HG03103 (cell line): ENCODE data around the gene PLEK2.
"Not testable (repeated sequence)": the region's sequence is repeated elsewhere in the genome, so short reads cannot be mapped to it uniquely, and the experiment has no call there.

ENCODE experiments used
- ATAC-seq: cut with Tn5 transposase; IDR thresholded peaks from one replicate; pipeline ENCODE4 v1.9.1; 2021; ENCODE audit warnings: low read depth; ENCODE audit not compliant: unreplicated experiment

PLEK2 gene, protein sequence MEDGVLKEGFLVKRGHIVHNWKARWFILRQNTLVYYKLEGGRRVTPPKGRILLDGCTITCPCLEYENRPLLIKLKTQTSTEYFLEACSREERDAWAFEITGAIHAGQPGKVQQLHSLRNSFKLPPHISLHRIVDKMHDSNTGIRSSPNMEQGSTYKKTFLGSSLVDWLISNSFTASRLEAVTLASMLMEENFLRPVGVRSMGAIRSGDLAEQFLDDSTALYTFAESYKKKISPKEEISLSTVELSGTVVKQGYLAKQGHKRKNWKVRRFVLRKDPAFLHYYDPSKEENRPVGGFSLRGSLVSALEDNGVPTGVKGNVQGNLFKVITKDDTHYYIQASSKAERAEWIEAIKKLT

DNA sequence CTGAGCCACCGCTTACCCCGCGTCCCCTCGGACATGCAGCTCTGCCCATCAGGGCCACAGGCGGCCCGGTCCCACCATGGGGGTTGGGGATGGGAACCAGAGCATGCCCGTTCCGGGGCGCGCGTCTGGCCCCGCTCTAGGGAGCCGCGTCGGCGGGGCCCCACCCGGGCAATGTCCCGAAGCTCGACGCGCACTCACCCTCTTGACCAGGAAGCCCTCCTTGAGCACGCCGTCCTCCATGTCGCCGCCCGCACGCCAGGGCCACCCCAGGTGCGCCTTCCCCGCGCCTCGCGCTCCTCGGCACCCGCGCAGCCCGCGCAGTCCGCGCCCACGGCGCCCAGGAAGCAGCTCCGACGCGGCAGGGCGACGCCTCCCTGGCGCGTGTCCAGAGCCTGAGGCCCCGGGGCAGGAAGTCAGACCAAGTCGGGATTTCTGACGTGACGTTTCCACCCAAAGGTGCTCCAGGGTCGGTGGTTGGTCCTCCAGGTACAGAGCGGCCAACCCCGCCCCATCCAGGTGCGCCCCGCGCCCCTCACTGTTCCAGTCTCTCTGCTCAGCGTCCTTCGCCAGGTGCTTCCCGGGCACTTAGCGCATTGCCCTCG is at the start of gene PLEK2:
TSS of gene PLEK2 (minus strand) at position 346 of the 602 bp plus-strand sequence. CDS start at position 240, 106 bp downstream.
- ATAC-seq, result no peak

DNA sequence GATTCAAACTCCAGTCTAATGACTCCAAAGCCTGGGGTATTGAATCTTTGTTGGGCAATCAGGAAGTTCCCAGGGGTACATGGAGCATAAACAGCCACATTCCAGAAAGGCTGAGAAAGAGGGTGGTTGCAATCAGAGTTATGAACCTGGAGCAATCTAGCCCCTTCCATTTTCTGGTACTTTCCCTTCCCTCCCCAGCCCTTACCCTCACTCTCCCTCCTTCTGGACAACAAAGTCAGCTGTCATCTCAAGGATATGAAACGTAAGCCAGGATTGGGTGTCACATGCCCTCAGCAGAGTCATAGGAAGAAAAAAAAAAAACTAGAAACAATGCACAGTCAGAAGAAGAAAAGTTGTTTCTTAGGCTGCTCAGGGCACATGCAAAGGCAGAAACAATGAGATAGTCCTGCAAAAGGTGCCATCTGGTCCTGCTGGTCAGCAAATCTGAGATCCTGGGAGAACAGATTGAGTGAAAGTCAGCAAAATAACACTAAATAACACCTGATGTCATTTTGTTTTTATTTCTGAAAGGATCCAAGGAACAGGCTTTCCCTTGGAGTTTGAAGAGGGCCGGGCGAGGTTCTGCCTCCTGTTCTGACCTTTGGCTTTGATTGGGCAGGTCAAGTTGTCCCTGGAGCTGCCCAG is 49.5 kb upstream of the PLEK2 start:
- ATAC-seq, result no peak

DNA sequence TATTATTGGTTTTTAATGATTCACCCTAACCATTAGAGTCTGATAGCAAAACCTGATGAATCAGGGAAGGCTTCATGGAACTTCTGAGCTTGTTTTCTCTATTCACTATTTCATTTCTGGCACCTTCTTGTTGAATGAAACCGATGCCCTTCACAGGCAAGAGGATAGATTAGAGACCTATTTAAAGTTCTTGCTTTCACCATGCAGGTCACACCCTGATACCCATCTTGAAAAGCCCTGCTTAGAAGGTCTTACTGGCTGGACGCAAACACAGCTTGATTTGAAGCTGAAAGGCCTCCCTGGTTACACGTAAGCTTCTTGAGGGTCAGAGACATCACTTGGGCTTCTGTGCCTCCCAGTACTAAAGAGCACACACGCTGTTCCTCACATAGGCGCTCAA is 47.4 kb upstream of the PLEK2 start:
- ATAC-seq, result no peak

DNA sequence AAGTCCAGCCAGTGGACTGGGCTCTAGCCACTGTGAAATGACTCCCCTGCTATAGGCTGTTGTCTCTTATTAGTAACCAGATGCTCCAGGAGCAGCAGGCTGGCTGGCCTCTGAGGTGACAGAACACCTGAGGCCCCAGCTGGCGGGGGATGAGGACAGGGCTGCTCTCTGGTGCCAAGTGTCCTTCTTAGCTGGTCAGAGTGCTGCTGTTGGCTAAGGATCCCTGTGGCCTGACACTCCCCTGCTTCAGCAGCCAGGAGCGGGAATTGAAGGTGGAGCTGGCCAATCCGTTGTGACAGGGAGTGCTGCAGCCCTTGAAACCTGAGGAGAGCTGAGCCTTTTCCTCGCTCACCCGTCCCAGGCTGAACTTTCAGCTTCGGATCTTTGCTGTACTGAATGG is 45.8 kb upstream of the PLEK2 start:
- no peak for ATAC-seq

DNA sequence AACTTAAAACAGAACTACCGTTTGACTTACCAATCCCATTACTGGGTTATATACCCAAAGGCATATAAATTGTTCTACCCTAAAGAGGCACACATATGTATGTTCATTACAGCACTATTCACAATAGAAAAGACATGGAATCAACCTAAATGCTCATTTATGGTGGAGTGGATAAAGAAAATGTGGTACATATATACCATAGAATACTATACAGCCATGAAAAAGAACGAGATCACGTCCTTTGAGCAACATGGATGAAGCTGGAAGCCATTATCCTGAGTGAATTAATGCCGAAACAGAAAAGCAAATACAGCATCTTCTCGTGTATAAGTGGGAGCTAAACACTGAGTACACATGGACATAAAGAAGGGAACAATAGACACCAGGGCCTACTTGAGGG is 44.8 kb upstream of the PLEK2 start:
- ATAC-seq, result no peak

DNA sequence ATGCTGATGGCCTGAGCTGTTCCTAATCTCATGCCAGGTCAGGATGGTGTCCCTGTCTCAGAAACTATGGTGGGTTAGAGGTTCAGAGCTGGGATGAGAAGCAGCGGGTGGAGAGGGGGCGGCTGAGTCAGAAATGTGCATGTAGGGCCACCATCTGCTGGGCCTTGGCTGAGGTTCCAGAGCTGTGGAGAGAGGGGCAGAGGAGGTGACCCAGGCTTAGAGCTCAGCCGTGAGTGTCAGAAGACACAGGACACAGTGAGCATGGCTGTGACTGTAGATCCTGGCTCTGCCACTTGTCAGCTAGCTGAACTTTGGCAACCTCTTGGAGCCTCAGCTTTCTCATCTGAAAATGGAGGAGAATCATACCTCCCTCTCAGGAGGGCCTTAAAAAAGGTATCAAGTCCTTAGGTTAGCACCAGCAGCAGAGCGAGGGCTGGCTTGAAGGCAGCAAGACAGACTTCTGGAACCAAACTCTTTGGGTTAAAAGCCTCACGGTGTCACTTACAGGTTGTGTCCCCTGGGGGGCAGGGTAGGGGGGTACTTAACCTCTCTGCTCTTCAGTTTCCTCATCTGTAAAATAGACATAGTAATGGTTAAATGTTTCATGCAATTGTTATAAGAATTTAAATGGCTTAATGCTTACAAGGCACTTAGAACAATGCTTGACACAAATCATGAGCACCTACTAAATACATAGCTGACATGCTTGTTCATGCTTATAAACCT is 41.8 kb upstream of the PLEK2 start:
- ATAC-seq, result no peak

DNA sequence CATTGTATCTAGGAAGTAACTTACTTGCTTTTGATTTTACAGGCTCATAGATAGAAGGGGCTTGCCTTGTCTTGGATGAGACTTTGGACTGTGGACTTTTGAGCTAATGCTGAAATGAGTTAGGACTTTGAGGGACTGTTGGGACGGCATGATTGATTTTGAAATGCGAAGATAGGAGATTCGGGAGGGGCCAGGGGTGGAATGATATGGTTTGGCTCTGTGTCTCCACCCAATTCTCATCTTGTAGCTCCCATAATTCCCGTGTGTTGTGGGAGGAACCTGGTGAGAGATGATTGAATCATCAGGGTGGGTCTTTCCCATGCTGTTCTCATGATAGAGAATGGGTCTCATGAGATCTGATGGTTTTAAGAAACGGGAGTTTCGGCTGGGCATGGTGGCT is 39.7 kb upstream of the PLEK2 start:
- ATAC-seq, result not testable (repeated sequence)

DNA sequence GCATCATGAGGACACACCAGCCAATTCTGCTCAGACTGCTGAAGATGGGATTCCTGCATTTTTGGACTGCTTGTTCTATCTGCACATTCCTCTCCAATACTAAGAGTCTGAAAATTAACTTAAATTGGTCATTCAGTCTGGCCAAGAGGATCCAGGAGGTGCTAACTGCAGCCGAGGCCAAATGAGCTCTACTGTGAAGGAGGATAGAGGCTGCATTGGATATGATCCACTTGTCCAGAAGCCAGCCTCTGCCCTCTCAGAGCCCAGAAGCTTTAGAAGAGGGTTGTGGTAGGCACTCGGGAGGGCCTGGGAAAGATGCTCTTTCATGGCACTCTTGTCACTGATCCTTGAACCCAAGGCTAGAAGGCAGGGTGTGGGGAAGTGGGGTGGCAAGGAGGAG is 37.1 kb upstream of the PLEK2 start:
- no peak for ATAC-seq

DNA sequence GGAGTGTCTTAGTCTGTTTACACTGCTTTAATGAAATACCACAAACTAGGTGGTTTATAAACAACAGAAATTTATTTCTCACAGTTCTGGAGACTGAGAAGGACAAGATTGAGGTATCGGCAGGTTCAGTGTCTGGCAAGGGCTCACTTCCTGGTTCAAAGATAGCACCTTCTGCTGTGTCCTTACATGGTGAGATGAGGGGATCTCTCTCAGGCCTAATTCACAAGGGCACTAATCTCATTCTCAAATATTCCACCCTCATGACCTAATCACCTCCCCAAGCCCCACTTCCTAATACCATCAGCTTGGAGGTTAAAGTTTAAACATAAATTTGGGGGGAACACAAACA is 35.0 kb upstream of the PLEK2 start:
- ATAC-seq, result no peak

DNA sequence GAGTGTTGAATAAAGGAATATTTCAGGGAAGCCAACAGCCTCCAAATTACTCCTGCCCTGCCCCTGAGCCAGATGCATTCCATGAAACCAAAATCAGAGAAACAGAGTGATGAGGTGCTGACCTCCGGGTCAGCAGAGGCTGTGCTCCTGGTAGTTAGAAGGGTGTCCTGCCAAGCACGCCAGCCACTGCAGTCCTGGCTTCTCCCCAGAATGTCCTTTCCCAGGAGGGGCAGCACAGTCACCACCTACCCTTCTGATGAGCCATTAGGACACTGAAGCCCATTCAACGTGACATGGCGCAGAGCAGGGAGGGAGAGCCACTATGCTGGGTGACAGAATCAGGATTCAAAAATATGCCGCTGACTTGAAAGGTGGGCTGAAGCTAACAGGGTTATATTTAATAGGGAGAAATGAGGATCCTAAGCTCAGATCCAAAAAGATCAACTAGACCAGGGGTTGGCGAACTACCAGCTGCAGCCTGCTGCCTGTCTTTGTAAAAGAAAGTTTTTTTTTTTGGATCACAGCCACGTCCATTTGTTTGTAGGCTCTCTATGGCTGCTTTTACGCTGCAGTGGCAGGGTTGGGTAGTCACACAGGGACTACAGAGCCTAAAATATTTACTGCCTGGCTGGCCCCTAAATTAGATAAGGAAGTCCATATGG is 34.5 kb upstream of the PLEK2 start:
- ATAC-seq, result no peak

DNA sequence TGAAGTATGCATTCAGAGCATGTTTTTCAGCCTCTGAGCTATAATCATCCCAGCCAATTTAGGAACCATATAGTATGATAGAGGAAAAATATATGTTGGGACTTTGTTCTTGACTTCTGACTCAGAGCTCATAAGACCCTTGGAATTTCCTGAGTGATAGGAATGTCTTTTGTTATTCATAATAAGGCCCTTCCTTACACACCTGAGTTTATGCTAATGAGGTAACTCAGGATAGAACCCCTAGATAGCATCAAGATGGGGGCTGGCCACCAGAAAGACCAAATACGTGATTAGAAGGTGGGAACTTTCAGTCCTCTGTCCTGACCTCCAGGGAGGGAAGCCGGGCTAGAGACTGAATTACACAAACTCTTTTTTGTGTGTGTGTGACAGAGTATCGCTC is 32.4 kb upstream of the PLEK2 start:
- no peak for ATAC-seq

DNA sequence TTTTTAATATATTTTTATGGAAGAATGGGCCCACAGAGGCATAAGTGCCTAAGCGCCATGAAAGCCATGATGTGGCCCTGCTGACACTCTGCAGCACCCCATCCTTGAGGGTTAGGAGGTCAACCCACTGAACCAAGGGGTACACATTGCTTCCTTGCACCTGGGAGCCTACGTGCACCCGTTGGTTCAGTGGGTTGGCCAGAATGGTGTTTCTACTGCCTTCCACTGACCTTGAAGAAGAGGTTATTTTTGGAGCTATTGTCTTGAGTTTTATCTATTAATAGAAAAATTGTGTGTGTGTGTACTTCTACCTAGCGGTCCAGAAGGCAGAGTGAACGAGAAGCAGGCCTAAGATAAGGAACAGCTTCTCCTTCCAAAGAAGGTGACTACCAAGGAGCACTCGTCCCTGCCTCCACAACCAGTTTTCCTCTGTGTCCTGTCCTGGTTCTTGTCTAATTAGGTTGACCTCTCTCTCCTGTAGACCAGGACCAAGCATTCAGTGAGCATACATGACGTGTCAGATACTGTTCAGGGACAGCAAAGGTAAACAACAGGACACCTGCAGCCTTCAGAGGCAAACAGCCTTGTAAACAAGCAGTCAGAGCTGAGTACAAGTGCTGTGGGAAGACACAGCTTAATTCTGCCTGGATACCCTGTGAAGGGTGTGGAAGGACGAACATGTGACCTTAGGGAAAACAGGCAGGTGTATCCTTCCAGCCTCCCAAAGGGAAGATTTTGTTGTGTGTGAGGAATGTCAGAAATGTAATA is 30.4 kb upstream of the PLEK2 start:
- ATAC-seq, result no peak

DNA sequence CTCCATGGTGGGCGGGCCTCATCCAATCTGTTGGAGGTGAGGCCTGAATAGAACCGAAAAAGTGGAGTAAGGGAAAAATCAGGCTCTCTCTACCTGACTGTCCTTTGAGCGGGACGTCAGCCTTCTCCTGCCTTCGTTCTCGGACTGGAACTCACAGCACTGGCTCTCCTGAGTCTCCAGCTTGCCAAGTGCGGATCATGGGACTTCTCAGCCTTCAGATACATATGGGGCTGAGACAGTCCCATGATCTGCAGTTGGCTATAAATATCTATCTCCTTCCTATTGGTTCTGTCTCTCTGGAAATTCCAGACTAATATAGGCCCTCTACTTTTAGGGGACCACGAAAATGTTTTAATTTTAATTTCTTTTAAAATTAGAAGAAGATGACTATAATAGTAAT is 29.7 kb upstream of the PLEK2 start:
- no peak for ATAC-seq

DNA sequence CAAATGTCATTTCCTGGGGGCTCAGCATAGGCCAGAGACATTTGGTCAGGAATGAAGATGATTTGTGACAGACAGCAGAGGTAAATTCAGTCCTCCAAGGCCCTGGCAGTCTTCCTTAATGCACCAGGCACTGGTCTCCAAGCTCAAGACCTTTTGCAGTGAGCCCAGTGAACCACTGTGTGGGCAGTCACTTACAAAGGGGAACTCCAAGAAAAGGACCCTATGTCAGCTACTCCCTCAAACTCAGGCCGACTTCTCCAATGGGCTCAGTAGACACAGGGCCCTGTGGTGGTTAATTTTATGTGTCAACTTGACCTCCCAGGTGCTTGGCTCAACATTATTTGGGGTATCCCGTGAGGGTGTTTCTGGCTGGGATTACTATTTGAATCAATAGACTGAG is 29.3 kb upstream of the PLEK2 start:
- ATAC-seq, result no peak

DNA sequence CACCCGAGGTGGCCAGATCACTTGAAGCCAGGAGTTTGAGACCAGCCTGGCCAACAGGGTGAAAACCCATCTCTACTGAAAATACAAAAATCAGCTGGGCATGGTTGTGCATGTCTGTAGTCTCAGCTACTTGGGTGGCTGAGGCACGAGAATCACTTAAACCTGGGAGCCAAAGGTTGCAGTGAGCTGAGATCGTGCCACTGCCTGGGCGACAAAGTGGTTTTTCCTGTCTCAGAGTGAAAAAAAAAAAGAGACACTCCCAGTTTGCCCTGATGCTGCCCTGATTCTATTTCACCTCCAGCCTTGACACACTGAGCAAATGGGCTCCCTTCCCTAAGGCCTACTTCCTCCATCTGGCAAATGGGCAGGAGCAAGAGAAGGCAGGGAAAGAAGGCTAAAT is 28.5 kb upstream of the PLEK2 start:
- ATAC-seq, result no peak

DNA sequence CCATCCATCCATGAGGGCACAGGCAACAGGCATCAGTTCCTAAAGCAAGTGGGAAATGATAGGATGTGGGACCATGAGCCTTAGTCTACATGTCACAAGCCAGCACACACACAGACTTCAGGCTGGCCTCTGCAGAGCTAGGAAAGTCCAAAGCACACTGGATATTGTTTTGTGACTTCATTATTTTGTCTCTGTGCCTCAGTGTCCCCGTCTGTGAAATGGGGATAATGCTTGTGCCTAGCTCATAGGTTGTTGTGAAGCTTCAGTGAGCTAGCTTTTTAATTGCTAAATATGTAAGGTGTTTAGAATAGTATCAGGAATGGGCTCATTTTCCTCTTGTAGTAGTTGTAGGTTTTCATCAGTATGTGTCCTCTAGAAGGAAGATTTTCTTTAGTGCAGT is 27.0 kb upstream of the PLEK2 start:
- ATAC-seq, result no peak

DNA sequence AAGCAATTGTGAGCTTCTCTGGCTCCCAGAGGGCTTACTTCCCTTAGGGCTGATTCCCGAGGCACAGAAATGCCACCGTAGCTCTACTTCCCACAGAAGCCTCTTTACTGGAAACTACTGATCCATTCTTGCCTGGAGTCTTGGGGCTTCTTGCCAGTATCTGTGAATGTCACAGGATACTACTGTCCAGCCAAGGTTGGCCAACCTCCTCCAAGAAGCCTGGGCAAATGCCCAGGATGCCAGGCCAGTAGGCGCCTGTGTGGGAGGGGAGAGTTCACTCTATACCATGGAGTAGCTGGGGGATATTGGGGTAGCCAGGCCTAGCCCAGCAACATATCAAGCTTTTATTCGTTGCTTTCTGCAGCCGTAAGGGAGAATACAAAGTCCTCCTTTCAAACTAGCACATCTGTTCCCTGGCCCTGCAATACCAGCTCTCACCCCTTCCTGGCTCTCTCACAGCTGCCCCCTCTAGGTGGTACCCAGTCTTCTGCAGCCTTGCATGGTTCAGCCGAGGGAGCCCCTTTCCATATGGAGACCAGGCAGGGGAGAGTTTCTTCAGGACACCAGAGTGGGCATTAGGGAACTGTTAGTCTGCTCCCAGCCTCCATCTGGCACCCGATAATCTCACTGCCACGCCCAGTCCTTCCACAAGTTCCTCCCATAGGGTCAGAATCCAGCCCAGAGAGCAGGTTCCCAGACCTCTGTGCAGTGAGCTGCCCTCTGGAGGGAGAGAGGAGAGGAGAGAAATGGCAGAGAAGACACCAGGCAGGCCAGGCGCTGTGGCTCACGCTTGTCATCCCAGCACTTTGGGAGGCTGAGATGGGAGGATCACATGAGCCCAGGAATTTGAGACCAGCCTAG is 24.3 kb upstream of the PLEK2 start:
- ATAC-seq, result no peak

DNA sequence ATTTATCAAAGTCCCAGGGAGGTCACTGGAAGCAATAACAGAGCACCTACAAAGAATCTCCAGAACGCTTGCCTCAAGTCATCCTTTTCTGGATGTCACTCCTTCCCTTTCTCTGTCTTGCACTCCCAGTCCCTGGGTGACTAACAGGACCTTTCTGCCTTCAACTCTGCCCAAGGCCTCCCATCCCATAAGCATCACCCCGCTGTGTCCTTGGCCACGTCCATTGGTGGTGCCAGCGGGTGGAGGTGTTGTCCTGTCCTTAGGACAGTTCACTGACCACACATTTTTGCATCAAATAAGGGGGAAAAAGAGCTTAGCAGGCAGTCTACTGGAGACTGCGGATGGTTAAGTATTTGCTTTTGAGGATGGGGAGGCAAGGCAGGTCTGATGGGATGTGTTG is 23.6 kb upstream of the PLEK2 start:
- no peak for ATAC-seq

DNA sequence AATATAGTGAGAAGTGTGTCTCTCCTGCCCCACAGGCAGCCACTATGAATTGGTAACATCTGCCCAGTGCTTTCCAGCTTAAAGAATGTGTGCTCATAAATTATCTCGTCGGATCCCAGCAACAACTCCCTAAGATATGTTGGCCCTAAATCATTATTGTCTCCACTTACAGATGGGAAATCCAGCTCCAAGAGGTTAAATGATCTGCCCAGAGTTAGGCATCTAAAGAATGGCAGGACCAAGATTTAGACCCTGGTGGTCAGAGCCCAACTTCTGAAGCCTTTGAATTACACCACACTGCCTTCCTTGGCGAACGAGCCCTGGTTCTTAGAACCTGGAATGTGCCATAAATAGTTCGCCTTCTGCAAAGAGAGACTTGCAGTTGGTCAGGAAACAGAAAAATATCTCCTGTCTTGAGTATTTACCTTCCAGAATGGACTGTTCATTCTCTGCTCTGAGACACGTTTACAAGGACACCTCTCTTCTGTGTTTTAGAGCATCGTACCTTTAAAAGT is 20.1 kb upstream of the PLEK2 start:
- ATAC-seq, result no peak
